Fibroblast of peridontal ligament (primary cell): ENCODE results near the gene SLC5A12.

Source experiments
- DNase-seq: peaks from one replicate; pipeline ENCODE4 v3.0.0-alpha.2; 2010; ENCODE audit errors: extremely low read depth

Gene SLC5A12

GRCh38 chr11:26721948-26722475, at the start of gene SLC5A12:
SLC5A12 (minus strand) TSS chr11:26722060; CDS start chr11:26721714, 346 bp downstream.
- no peak for DNase-seq

GRCh38 chr11:26769027-26769426, 47.2 kb upstream of the SLC5A12 start:
- no peak for DNase-seq

DNA sequence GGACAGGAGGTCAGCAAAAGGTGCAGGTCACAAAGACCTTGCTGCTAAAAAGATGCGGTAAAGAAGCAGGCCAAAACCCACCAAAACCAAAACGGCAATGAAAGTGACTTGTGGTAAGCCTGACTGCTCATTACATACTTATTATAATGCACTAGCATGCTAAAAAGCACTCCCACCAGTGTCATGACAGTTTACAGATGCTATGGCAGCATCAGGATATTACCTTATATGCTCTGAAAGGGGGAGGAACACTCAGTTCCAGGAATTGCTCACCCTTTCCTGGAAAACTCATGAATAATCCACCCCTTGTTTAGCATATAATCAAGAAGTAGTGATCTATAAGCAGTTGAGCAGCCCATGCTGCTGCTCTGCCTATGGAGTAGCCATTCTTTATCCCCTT, 45.2 kb upstream of the SLC5A12 start:
- peak; percentile 21 for DNase-seq

DNA sequence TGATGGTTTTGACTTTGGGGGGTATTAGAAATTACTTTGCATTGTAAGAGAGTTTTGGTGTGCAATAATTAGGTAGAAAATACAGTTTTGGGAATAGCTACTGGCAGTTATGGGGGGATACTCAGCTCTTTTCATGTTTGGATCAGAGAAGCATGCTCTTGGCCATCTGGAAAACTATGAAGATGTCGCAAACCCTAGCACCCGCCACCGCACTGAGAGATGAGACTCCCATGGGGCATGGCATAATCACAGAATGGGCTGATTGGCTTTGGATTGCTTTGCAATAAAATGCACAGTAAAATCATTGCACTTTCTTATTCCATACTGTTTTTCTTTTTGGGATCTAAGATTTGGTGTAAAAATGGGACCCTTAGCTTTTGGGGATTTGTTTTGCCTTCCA, 43.5 kb upstream of the SLC5A12 start:
- DNase-seq = no peak

GRCh38 chr11:26764825-26765224, 43.0 kb upstream of the SLC5A12 start:
- no peak for DNase-seq

GRCh38 chr11:26764315-26764714, 42.5 kb upstream of the SLC5A12 start:
- no peak for DNase-seq

GRCh38 chr11:26762089-26762488, 40.2 kb upstream of the SLC5A12 start:
- no peak for DNase-seq

DNA sequence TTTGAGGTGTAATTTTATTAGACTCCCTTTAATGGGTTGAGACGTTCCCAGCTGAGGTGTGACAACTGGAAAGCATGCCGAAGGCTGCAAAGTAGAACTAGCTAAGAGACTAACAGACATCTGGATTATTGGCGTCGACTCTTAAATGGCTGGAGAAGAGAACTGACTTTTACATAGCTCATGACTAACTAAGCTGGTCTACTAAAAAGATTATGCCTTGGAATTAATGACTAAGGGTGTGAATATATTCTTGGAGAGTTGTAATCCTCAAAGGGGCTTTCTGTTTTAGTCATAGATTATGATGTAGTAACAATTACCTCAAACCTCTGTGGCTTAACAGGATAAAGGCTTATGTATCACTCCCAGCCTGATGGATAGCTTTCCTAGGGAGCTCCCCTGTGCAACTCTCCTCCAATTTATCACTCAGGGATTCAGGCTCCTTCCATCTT, 39.5 kb upstream of the SLC5A12 start:
- DNase-seq = no peak

- DNase-seq = no peak
Observed at GRCh38 chr11:26757995-26758394, 36.1 kb upstream of the SLC5A12 start.

GRCh38 chr11:26755762-26756161, 33.9 kb upstream of the SLC5A12 start:
- no peak for DNase-seq

DNA sequence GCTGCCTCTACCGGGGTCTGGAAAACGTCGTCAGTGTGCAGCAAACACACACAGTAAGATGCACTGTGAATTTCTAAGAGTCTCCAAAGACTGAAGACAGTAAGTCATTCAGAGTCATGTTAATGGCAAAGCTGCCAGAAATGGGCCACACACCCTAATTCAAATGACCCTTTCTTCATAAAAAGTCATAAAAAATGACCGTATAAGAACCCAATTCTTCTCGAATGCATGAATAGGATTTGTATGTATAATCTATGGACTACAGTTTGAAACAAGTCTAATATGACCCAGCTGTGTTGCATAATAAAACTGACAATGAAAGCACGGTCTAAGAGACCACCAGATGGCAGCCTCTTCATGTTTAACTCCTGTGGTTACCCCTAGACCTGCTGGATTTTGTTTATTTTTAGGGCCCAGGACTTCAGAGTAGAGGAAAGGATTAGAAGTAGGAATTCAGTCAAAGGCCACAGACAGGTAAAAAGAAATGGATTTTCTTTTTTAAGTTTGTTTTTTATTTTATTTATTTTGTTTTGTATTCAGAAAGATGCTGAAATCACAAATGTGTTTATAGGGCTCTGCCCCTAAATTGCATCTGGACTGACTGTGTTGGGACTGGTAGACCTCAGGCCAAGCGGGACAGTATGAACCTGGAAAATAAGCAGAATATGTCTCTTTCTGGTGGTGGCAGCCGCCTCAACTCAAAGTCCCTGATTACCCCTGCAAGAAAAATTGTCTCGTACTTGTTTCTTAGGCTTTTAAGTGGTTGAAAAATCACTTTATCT, 32.1 kb upstream of the SLC5A12 start:
- peak; percentile 91 for DNase-seq

GRCh38 chr11:26749927-26750326, 28.1 kb upstream of the SLC5A12 start:
- DNase-seq = no peak

DNA sequence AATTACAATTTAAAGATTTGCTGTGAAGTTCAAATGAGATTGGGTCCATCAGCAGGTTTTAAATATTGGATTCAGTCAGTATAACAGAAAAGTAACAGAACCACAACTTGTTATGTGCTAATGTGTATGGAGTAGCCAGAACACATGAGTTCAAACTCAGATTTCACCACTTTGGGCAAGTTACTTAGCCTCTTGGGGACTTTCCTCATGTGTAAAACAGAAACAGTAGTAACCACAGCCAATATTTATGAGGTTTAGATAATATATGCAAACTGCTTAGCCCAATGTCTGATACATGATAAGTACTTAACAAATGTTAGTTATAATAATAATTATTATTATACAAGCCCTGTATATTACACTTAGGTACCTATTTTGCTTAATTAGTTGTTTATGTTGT, 21.8 kb upstream of the SLC5A12 start:
- DNase-seq = no peak

DNA sequence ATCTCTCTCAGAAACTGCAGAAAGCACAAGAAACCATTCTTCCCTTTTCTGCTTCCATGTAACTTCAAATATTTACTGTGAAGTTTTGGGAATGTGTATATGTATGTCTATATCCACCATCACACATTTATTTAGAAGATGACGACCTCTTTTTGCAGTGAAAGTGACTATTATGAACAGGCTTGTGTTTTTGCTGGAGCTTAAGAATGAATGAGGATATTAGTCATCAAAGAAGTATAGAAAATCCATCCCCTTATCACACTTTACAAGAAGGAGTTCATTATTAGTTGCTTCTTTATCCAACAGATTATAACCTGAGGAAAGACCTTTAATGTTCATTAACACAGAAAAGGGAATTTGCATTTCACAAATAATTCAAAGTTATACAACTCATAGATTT, 21.1 kb upstream of the SLC5A12 start:
- no peak for DNase-seq

- DNase-seq = peak; percentile 71
Observed at GRCh38 chr11:26741036-26741435, 19.2 kb upstream of the SLC5A12 start.

DNA sequence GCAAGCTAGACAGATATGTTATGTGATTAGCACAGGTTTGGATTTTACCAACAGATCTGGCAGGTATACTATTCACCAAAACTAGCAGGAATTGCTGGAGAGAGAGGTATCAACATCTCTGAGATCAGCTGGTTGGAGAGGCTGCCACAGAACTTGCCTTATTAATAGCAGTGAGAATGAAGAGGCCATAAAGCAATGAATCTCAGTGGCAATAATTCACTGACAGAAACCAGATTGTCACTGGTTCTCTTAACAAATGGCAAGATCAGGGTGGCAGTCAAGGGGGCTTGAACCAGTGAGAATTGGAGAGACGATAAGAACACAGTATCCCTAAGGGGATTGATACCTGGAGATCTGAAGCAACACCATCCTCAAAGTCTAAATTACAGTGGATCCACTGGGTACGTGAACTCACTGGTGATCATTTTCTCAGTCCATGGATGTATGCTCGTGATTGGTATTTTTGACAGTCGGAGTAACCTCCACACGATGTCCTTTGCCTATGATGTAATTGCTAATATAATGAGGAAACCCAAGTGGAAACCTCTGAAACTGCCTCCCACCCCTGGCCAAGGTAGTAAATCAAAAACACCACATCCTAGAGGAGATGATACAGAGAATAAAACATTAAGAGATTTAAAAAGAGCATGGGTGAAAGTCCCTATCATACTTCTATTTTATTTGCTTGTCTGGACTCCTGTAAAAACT, 17.7 kb upstream of the SLC5A12 start:
- DNase-seq = no peak

DNA sequence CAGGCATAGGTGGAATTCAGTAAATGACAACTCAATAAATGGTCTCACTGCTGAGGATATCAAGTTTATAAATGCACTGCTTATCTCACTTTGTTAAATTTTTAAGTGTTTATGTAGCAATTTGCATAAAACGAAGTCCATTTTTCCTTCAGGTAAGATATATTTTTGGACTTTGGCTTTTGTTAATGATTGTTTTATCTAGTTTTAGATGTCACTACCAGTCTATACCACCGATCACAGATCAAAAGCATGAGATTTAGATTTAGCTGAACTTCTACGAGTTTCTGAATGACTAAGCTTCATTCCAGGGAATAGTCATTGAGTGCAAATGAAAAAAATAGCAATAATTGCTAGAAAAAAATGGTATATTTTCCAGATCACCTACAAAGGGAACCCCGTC, 12.8 kb upstream of the SLC5A12 start:
- no peak for DNase-seq

GRCh38 chr11:26731084-26731456, 9.2 kb upstream of the SLC5A12 start:
- no peak for DNase-seq

- DNase-seq = no peak
Observed at GRCh38 chr11:26730414-26731083, 8.7 kb upstream of the SLC5A12 start.

DNA sequence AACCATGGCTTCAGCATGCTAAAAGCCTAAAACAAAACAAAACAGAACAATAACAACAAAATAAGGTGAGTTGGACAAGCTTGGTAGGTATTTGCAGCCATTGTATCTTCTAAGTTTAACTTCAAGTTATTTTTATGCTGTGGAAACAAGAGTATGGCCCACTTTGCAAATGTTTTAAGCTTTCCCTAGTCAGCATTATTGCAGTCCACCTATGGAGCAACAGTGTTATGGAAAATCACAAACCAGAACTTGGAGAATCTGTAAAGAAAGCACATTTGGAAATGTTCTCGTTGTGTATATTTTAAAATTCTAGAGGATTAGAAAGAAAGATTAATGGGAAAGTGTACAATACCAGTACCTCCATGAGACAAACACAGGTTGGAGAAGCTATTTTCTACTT, 7.4 kb upstream of the SLC5A12 start:
- DNase-seq = no peak

DNA sequence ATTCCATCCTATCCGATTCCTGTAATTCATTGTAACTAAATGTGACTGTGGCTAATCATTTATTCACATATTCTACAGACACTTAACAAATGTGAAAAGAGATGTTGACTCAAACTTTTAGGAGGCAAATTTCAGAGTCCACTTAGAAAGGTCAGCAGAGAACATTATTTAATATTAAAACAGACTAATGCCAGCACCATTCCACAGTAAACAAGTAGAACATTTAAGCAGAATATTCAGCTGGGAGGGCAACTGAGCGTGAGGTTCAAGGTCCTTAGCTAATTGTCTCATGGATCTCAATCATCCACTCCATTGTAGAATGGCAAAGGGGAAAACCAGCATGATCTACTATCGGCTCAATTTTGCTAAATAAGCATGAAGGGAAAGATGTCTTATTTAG, 5.1 kb upstream of the SLC5A12 start:
- no peak for DNase-seq

GRCh38 chr11:26719998-26720397, 1.9 kb downstream of the SLC5A12 start:
- no peak for DNase-seq
